AG04450 (cell line): ENCODE results near the gene MR1. TPM values are rescaled to one million over a fixed set of nuclear protein-coding genes. Genes with fewer than 3 reads are reported as not detected.
A peak's percentile ranks its signal among the peaks of the same experiment; 100 is the strongest.

Experiments
- CTCF ChIA-PET: fragments of 300-600, 350-600 bp; formaldehyde crosslinking; extraction: SDS; loops from one replicate; lab custom pipeline; 2022; ENCODE audit warnings: antibody characterized with exemption, inconsistent platforms; lab: Charles Lee
- POLR2A ChIA-PET: fragments of 350-600 bp; formaldehyde crosslinking; extraction: SDS; loops from one replicate; lab custom pipeline; 2021; ENCODE audit warnings: antibody characterized with exemption, inconsistent platforms; lab: Yijun Ruan, JAX
- DNase-seq: peaks from one replicate; pipeline ENCODE4 v3.0.0-alpha.2; 2011; ENCODE audit warnings: low read depth, low spot score
- H3K27ac ChIP-seq: one replicate; pipeline ENCODE4 v1.5.1; 2012; ENCODE audit warnings: low read depth, low read length, control low read depth
- H3K27me3 ChIP-seq: one replicate; pipeline ENCODE4 v1.6.0; 2012; ENCODE audit warnings: low read length; ENCODE audit not compliant: control insufficient read depth, insufficient read depth
- H3K4me3 ChIP-seq: 2 replicates; pipeline ENCODE4 v1.5.1; 2011; ENCODE audit warnings: mild to moderate bottlenecking, low read depth, low read length, control low read depth
- H3K9me3 ChIP-seq: 2 replicates; pipeline ENCODE4 v1.5.1; 2012; ENCODE audit warnings: low read length; ENCODE audit not compliant: control insufficient read depth, insufficient read depth
- polyA plus RNA-seq: library from polyadenylated mRNA; depleted of rRNA; stranded (reverse); fragments of >200 nt; gene quantifications from 2 replicates; pipeline ENCODE4 v1.2.3, GENCODE V29; 2011
- TF ChIP-seq, protein P1 (sequence below): IDR thresholded peaks from 2 replicates; pipeline ENCODE4 v1.5.1; 2011; ENCODE audit warnings: low read depth, low read length, control low read depth, inconsistent platforms

The MR1 gene
- polyA plus RNA-seq, 1 experiment, result 17.2 TPM

DNA sequence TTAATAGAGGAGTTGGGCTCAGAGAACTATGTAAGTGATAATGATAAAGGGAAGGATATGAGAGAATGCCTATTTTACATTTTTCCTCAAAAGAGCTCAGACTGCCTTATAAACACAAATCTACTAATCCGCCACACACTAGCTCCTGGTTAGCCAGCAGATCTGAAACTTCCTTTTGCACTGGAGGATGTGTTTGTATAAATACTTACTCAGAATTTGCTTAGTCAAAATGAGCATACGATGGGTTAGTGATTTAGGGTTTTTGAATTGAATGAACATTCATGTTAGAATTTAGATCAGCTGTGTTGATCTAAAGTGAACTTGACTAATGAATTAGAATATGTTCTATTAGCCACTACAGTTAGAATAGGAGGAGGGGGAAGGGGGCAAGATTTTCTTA is 45.6 kb downstream of the MR1 start:
- CTCF ChIA-PET, result interaction anchor here (0.6 to 2.9 kb wide), 6 partner anchors 13 to 1023 kb away, joined by 3 to 13 read pairs (median 3); no protein-coding TSS in a partner anchor
- peak overlapping the region; percentile 31 for H3K27ac ChIP-seq
- H3K27me3 ChIP-seq, result no peaks in the 10 kb centered on the region

GRCh38 chr1:181079920-181080319 is 46.1 kb downstream of the MR1 start:
- TF ChIP-seq, protein P1, sequence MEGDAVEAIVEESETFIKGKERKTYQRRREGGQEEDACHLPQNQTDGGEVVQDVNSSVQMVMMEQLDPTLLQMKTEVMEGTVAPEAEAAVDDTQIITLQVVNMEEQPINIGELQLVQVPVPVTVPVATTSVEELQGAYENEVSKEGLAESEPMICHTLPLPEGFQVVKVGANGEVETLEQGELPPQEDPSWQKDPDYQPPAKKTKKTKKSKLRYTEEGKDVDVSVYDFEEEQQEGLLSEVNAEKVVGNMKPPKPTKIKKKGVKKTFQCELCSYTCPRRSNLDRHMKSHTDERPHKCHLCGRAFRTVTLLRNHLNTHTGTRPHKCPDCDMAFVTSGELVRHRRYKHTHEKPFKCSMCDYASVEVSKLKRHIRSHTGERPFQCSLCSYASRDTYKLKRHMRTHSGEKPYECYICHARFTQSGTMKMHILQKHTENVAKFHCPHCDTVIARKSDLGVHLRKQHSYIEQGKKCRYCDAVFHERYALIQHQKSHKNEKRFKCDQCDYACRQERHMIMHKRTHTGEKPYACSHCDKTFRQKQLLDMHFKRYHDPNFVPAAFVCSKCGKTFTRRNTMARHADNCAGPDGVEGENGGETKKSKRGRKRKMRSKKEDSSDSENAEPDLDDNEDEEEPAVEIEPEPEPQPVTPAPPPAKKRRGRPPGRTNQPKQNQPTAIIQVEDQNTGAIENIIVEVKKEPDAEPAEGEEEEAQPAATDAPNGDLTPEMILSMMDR, result no peak
- Histone ChIP-seq H3K27ac (no peak overlapping the region), H3K27me3 (no peaks in the 10 kb centered on the region), H3K4me3 (no peak overlapping the region), H3K9me3 (no peaks in the 10 kb centered on the region)
- ChIA-PET POLR2A (interaction anchor here (1.0 to 2.0 kb wide), 3 partner anchors 10 to 62 kb away, joined by 3 to 6 read pairs (median 4); no protein-coding TSS in a partner anchor), CTCF (interaction anchor here (1.2 to 2.9 kb wide), 5 partner anchors 13 to 84 kb away, joined by 3 to 13 read pairs (median 3); no protein-coding TSS in a partner anchor)
- DNase-seq, result no peak

More for the DNA sequence above, 45.6 kb downstream of the MR1 start:
- H3K4me3 ChIP-seq, result no peak overlapping the region
- POLR2A ChIA-PET, result interaction anchor here (0.6 to 2.0 kb wide), 5 partner anchors 8 to 62 kb away, joined by 3 to 6 read pairs (median 4); no protein-coding TSS in a partner anchor
- peak; percentile 18 for DNase-seq
- H3K9me3 ChIP-seq, result no peaks in the 10 kb centered on the region
- TF ChIP-seq, protein P1, result no peak

DNA sequence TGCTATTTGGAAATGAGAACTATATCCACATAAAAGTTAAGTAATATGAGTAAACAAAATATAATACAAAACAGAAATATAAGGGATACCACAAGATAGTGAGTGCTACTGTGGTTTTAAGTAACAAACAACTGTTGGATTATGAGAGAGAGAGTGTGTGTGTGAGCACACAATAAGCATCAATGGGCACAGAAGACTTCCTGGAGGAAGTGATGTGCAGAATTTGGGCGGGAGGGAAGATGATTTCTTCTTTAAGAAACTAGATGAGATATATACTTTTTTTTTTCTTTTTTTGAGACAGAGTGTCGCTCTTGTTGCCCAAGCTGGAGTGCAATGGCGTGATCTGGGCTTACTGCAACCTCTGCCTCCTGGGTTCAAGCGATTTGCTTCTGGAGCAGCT is 46.8 kb downstream of the MR1 start:
- no peaks in the 10 kb centered on the region for H3K27me3 ChIP-seq
- TF ChIP-seq, protein P1, result no peak
- no peak overlapping the region for H3K27ac ChIP-seq
- ChIA-PET POLR2A (no interaction called here), CTCF (interaction anchor here (1.2 to 2.9 kb wide), 3 partner anchors 43 to 84 kb away, joined by 3 to 13 read pairs (median 3); no protein-coding TSS in a partner anchor)
- no peak overlapping the region for H3K4me3 ChIP-seq
- DNase-seq, result no peak
- no peaks in the 10 kb centered on the region for H3K9me3 ChIP-seq

GRCh38 chr1:181081395-181081794 is 47.6 kb downstream of the MR1 start:
- CTCF ChIA-PET, result interaction anchor here (0.6 to 2.9 kb wide), 2 partner anchors 62 to 1060 kb away, joined by 3 to 13 read pairs; no protein-coding TSS in a partner anchor
- DNase-seq, result no peak
- POLR2A ChIA-PET, result no interaction called here
- Histone ChIP-seq H3K27me3 (no peaks in the 10 kb centered on the region), H3K4me3 (no peak overlapping the region), H3K9me3 (no peaks in the 10 kb centered on the region), H3K27ac (no peak overlapping the region)
- TF ChIP-seq, protein P1, result no peak

DNA sequence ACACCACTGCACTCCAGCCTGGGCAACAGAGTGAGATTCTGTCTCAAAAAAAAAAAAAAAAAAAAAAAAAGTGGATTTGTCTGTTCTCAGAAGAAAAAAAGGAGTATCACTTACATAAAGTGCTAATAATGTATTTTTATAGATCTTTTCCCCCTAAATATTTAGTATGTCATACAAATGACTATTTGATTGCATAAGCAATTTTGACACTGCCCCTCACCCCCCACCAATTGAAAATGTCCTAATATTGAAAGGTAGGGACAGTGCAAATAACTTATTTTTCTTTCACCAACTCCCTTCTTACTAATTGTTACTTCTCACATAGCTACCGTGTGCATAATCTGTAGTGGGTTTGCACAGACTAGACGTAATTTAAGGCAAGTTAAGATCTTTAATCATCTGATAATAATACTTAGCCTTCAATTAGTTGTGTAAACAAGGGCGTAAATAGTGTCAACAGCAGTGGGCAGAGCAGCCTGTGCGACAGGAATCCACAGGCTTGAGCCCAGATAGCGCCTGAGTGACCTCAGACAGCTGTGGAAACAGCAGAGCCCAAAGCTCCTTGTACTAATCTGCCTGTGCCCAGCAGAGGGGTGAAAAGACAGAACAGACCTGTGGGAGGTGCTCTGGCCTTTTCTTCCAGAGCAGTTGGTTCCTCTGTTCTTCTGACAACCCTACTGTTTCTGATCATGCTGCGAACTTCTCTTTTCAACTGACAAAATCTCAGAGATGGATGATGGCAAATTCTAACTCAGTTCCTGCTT is 50.2 kb downstream of the MR1 start:
- no peak for DNase-seq
- no peaks in the 10 kb centered on the region for H3K27me3 ChIP-seq
- H3K9me3 ChIP-seq, result no peaks in the 10 kb centered on the region
- POLR2A ChIA-PET, result no interaction called here
- TF ChIP-seq, protein P1, result peak; percentile 42
- no peak overlapping the region for H3K4me3 ChIP-seq
- no peak overlapping the region for H3K27ac ChIP-seq
- CTCF ChIA-PET, result interaction anchor here (0.7 to 1.4 kb wide), 3 partner anchors 46 to 447 kb away, joined by 3 to 7 read pairs (median 6); no protein-coding TSS in a partner anchor
